HG03439 (cell line): ENCODE results near the gene MPG.
"Not testable (repeated sequence)": the region's sequence is repeated elsewhere in the genome, so short reads cannot be mapped to it uniquely, and the experiment has no call there.

ENCODE experiments used
- ATAC-seq: cut with Tn5 transposase; IDR thresholded peaks from one replicate; pipeline ENCODE4 v1.9.1; 2021; ENCODE audit warnings: mild to moderate bottlenecking, moderate library complexity; ENCODE audit not compliant: unreplicated experiment

The MPG gene

GRCh38 chr16:106623-107324 lies 28.7 kb downstream of the MPG start:
- no peak for ATAC-seq

GRCh38 chr16:112153-112840 lies 34.3 kb downstream of the MPG start:
- ATAC-seq, result no peak

GRCh38 chr16:114327-114726 lies 36.3 kb downstream of the MPG start:
- no peak for ATAC-seq

- ATAC-seq, result no peak
Observed at GRCh38 chr16:116015-116414, 38.0 kb downstream of the MPG start.

- ATAC-seq, result no peak
Observed at GRCh38 chr16:117379-118365, 39.6 kb downstream of the MPG start.

- no peak for ATAC-seq
Observed at GRCh38 chr16:118857-119256, 40.8 kb downstream of the MPG start.

GRCh38 chr16:119295-119694 lies 41.3 kb downstream of the MPG start:
- ATAC-seq, result no peak

GRCh38 chr16:119835-120491 lies 41.9 kb downstream of the MPG start:
- ATAC-seq, result no peak

GRCh38 chr16:120756-121155 lies 42.7 kb downstream of the MPG start:
- ATAC-seq, result no peak

GRCh38 chr16:122361-122760 lies 44.3 kb downstream of the MPG start:
- ATAC-seq, result no peak

GRCh38 chr16:123558-124350 lies 45.7 kb downstream of the MPG start:
- ATAC-seq, result not testable (repeated sequence)

GRCh38 chr16:125011-125410 lies 47.0 kb downstream of the MPG start:
- no peak for ATAC-seq

- ATAC-seq, result no peak
Observed at GRCh38 chr16:129075-129474, 51.0 kb downstream of the MPG start.

- ATAC-seq, result no peak
Observed at GRCh38 chr16:130533-131173, 52.6 kb downstream of the MPG start.

GRCh38 chr16:132120-132519 lies 54.1 kb downstream of the MPG start:
- ATAC-seq, result no peak

GRCh38 chr16:133716-134115 lies 55.7 kb downstream of the MPG start:
- ATAC-seq, result no peak
